ENCODE results near the gene EN2.

GRCh38 chr7:155507576-155507975 lies 49.6 kb downstream of the EN2 start:
- TF ChIP-seq PAX5 (IDR thresholded peaks at IDR 0.05; ENCODE audit: insufficient read depth, low read length, severe bottlenecking) = no peak
- no peak for TF ChIP-seq TAF1 (IDR thresholded peaks at IDR 0.05; ENCODE audit: low read depth, low read length)
- TF ChIP-seq POLR2A (IDR thresholded peaks at IDR 0.05; ENCODE audit: low read depth, low read length) = no peak
- no peak for TF ChIP-seq SPI1 (IDR thresholded peaks at IDR 0.05; ENCODE audit: low read depth, low read length)
- TF ChIP-seq POU2F2 (IDR thresholded peaks at IDR 0.05; ENCODE audit: low read depth, low read length) = no peak
- no peak for TF ChIP-seq POLR2AphosphoS5 (IDR thresholded peaks at IDR 0.05; ENCODE audit: low read depth, low read length)
